Ascending aorta (tissue), 2 donors: ENCODE data around the gene PRSS37. TPM values are rescaled to one million over a fixed set of nuclear protein-coding genes. Genes with fewer than 3 reads are reported as not detected.

ENCODE experiments used
- DNase-seq, 2 donors: peaks; one replicate each; pipeline ENCODE4 v3.0.0-alpha.2; 2019; ENCODE audit warnings: low spot score in 2 of 2
- H3K27ac ChIP-seq, 2 donors: fragments of 200-600 bp; sonication (generic); one replicate each; pipeline ENCODE4 v1.5.1; 2016 to 2017; ENCODE audit warnings: mild to moderate bottlenecking in 1 of 2
- H3K27me3 ChIP-seq: fragments of 200-600 bp; sonication (generic); one replicate; pipeline ENCODE4 v1.5.1; 2017
- H3K36me3 ChIP-seq, 2 donors: fragments of 200-600 bp; sonication (generic); one replicate each; pipeline ENCODE4 v1.5.1; 2016
- H3K4me1 ChIP-seq, 2 donors: fragments of 200-600 bp; sonication (generic); one replicate each; pipeline ENCODE4 v1.5.1; 2016 to 2017; ENCODE audit warnings: mild to moderate bottlenecking in 1 of 2
- H3K4me3 ChIP-seq, 2 donors: fragments of 200-600 bp; sonication (generic); one replicate each; pipeline ENCODE4 v1.5.1; 2016 to 2017; ENCODE audit warnings: mild to moderate bottlenecking in 1 of 2
- H3K9me3 ChIP-seq, 2 donors: fragments of 200-600 bp; sonication (generic); one replicate each; pipeline ENCODE4 v1.5.1; 2016
- intact Hi-C: fragments of 100-400 bp; cut with DNase I; formaldehyde crosslinking; loops from one replicate; pipeline ENCODE4 v1.15.1; 2023
- total RNA-seq: library from RNA; depleted of rRNA; stranded (reverse); fragments of >200 nt; gene quantifications from one replicate; pipeline ENCODE4 v1.1.0, GENCODE V29; 2016
- TF ChIP-seq, protein P1 (sequence below), 3 experiments: fragments of 200-600 bp in 2 of 3; fragments of 450-650 bp in 1 of 3; sonication (generic) in 2 of 3; IDR thresholded peaks; one replicate each; pipeline ENCODE4 v1.5.1; 2016 to 2019; ENCODE audit warnings: antibody characterized with exemption in 3 of 3, mild to moderate bottlenecking in 1 of 3, moderate library complexity in 1 of 3

PRSS37 gene, protein sequence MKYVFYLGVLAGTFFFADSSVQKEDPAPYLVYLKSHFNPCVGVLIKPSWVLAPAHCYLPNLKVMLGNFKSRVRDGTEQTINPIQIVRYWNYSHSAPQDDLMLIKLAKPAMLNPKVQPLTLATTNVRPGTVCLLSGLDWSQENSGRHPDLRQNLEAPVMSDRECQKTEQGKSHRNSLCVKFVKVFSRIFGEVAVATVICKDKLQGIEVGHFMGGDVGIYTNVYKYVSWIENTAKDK
- total RNA-seq: not detected

DNA sequence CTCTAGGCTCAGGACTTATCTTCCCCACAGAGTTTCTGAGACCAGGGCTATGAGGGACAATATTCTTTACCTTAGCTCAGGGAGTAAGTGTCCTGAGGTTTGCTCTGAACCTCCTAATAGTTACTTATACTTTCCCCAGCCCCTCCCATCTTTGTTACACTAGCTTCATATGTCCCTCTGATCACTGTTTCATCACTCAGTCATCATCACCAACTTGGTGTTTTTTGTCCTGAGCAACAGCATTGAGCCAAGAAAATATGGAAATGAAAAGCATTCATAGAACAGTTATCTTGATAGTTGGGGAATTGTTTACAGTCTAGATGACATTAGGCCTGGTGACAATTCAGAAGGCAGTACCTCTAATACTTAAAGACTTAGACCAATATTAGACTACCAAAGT, at the start of gene PRSS37:
PRSS37 (minus strand) TSS at position 101 of the 400 bp plus-strand sequence. CDS start 436 bp downstream, outside the sequence.
- no peak for DNase-seq
- no peaks in the 10 kb centered on the region for H3K4me1 ChIP-seq
- TF ChIP-seq, protein P1, sequence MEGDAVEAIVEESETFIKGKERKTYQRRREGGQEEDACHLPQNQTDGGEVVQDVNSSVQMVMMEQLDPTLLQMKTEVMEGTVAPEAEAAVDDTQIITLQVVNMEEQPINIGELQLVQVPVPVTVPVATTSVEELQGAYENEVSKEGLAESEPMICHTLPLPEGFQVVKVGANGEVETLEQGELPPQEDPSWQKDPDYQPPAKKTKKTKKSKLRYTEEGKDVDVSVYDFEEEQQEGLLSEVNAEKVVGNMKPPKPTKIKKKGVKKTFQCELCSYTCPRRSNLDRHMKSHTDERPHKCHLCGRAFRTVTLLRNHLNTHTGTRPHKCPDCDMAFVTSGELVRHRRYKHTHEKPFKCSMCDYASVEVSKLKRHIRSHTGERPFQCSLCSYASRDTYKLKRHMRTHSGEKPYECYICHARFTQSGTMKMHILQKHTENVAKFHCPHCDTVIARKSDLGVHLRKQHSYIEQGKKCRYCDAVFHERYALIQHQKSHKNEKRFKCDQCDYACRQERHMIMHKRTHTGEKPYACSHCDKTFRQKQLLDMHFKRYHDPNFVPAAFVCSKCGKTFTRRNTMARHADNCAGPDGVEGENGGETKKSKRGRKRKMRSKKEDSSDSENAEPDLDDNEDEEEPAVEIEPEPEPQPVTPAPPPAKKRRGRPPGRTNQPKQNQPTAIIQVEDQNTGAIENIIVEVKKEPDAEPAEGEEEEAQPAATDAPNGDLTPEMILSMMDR (IDR thresholded peaks at IDR 0.05): no peak
- H3K27ac ChIP-seq: no peak within 1 kb of the TSS
- H3K36me3 ChIP-seq: no peaks in the 10 kb centered on the region
- peaks cover 0 to 5% of the 10 kb centered on the region in 2 donors for H3K9me3 ChIP-seq
- intact Hi-C loops: no loop called here
- no peaks in the 10 kb centered on the region for H3K27me3 ChIP-seq
- no peak within 1 kb of the TSS for H3K4me3 ChIP-seq

DNA sequence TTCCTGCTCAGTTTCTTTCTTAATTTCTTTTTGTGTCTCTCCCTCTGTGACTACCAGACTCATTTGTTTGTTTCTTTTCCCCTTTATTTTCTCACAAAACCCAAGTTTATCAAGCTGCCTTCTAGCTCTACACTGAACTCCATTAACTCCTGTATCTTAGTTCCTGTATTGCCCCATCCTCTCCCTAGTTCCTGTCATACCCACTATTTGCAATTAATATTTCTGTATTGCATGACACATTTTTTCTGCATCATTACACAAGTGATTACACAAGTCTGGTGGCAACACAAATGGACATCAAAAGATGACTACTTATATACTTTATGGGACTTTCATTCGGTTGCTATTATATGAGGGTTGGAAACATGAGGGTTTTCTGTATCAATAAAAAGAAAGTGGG, 48.0 kb upstream of the PRSS37 start:
- no peak for DNase-seq
- Histone ChIP-seq H3K27ac (no peak overlapping the region), H3K4me3 (no peak overlapping the region), H3K9me3 (no peaks in the 10 kb centered on the region), H3K4me1 (no peaks in the 10 kb centered on the region), H3K36me3 (no peaks in the 10 kb centered on the region), H3K27me3 (no peaks in the 10 kb centered on the region)
- intact Hi-C loops: no loop called here
- TF ChIP-seq, protein P1 (IDR thresholded peaks at IDR 0.05): no peak

DNA sequence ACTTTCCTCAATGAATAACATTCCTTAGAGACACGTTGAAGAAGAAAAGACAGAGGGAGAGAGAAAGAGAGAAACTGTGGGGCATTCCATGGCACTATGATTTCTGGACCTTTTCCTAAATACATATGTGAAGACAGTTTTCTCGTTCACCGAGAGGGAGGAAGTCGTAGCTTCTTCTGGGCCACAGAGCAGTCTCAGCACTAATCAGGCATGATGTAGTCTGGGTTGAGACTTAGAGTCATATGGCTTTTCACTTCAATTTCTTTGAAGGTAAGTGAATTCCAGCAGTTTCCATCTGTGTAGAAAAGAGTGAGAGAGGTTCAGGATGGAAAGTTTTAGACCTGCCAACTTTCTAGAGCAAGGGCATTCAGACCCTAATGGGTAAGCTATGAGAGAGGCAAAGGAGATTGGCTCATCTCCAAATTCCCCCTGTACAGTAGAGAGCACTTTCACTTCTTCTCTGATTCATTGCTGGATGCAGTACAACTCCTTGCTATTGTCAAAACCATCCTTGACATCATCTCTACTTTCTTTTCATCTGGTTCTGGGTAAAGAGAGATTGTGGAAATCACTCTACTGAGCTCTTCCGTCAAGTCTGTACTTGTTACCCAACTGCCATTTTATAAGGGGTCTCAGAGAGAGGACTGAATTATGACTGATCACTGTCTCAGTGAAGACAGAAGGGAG, 43.4 kb upstream of the PRSS37 start:
- H3K9me3 ChIP-seq: no peaks in the 10 kb centered on the region
- intact Hi-C loops: no loop called here
- TF ChIP-seq, protein P1 (IDR thresholded peaks at IDR 0.05): no peak
- no peak overlapping the region for H3K4me3 ChIP-seq
- H3K36me3 ChIP-seq: no peaks in the 10 kb centered on the region
- no peaks in the 10 kb centered on the region for H3K27me3 ChIP-seq
- no peak overlapping the region for H3K27ac ChIP-seq
- DNase-seq: no peak
- no peaks in the 10 kb centered on the region for H3K4me1 ChIP-seq

DNA sequence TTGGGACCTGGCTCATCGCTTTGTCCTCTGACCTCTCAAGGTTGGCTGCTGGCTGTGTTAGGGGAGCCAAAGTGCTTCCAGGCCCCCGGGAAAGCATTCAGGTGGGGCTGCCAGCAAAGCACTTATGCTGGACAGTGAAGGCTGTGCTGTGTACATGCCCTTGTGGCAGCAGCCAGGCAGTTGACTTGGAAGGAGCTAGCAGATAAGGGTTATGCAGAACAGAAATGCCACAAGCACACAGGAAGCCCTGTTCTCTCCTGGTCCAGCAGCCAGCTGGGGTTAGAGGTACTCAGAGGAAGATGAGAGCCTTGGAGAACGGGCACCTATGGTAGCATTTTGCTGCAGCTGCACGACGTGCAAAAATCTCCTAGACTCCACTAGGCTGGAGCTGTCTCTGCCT, 39.7 kb upstream of the PRSS37 start:
- no peak for DNase-seq
- TF ChIP-seq, protein P1 (IDR thresholded peaks at IDR 0.05): no peak
- intact Hi-C loops: no loop called here
- no peaks in the 10 kb centered on the region for H3K36me3 ChIP-seq
- H3K4me3 ChIP-seq: no peak overlapping the region
- no peak overlapping the region for H3K27ac ChIP-seq
- peaks cover 0 to 7% of the 10 kb centered on the region in 2 donors for H3K9me3 ChIP-seq
- H3K4me1 ChIP-seq: no peaks in the 10 kb centered on the region
- H3K27me3 ChIP-seq: no peaks in the 10 kb centered on the region

DNA sequence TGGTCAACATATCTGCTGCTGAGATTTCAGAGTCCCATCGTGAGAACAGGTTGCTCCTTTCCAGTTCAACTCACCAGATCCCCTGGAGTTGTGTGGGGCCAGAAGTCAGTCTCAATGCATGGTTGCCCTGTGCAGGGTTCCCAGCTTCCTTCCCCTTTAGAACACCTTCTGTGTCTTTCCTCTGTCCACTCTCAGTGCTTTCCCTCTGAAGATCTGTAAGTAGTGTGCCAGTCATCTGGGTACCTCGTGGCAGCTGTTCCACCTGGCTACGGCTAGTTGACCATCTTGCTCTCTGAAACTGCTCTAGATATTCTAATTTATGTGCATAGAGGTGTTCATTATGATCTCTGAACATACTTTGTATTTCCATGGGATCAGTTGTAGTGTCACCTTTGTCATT, 36.1 kb upstream of the PRSS37 start:
- intact Hi-C loops: no loop called here
- TF ChIP-seq, protein P1 (IDR thresholded peaks at IDR 0.05): no peak

More for the DNA sequence above, 36.1 kb upstream of the PRSS37 start:
- DNase-seq: no peak
- H3K4me1 ChIP-seq: no peaks in the 10 kb centered on the region
- peaks cover 0 to 7% of the 10 kb centered on the region in 2 donors for H3K9me3 ChIP-seq
- no peaks in the 10 kb centered on the region for H3K36me3 ChIP-seq
- H3K27me3 ChIP-seq: no peaks in the 10 kb centered on the region
- no peak overlapping the region for H3K4me3 ChIP-seq
- no peak overlapping the region for H3K27ac ChIP-seq
